ENCODE measurements around the gene ERO1A. TPM values are rescaled to one million over a fixed set of nuclear protein-coding genes. Genes with fewer than 3 reads are reported as not detected.

The ERO1A gene
- polyA plus RNA-seq, 1 donor from 2014 or later: 45.7 TPM

DNA sequence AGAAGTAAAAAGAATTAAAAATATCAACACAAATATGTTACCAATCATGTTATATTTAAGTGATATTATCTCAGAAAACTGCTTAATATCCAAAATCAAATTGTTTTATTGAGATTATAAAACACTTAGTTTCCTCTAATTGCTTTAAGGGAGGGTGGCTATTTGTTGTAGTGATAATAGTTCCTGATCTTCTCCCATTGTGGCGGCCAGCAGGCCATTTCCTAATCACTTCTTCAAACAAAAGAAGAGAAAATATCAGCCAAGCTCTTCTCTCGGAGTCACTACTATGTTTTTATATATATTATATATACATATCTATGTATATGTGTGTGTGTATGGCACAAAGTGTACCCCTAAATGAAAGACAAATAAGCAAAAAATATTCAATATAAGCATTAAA lies 31.5 kb downstream of the ERO1A start:
- Histone ChIP-seq H3K27me3 (ENCODE audit: insufficient read depth, low read depth, low read length) (no peaks in the 10 kb centered on the region), H3K4me3 (ENCODE audit: low read length) (no peak overlapping the region), H3K36me3 (ENCODE audit: insufficient read depth, low read length) (no peaks in the 10 kb centered on the region), H3K9me3 (ENCODE audit: low read length) (no peaks in the 10 kb centered on the region), H2AFZ (ENCODE audit: low read depth, low read length) (no peak overlapping the region), H3F3A (ENCODE audit: insufficient read depth, low read length, poor library complexity, severe bottlenecking) (no peaks in the 10 kb centered on the region), H3K9ac (ENCODE audit: low read length) (no peak overlapping the region), H3K27ac (ENCODE audit: low read length) (no peak overlapping the region), H3K79me2 (replicated peaks; ENCODE audit: insufficient read depth, low read length) (no peaks in the 10 kb centered on the region), H3K4me2 (ENCODE audit: low read length) (no peak overlapping the region), H4K20me1 (ENCODE audit: insufficient read depth) (no peaks in the 10 kb centered on the region), H3K9me2 (ENCODE audit: insufficient read depth, low read length) (no peaks in the 10 kb centered on the region)
- TF ChIP-seq RAD21 (conservative IDR thresholded peaks at IDR 0.05) (no peak), EZH2 (IDR thresholded peaks at IDR 0.05; ENCODE audit: borderline replicate concordance, insufficient read depth, low read length, poor library complexity, severe bottlenecking) (no peak), POLR2AphosphoS5 (IDR thresholded peaks at IDR 0.05) (no peak), MXI1 (conservative IDR thresholded peaks at IDR 0.05; ENCODE audit: poor library complexity, severe bottlenecking) (no peak)
- TF ChIP-seq, protein P1, sequence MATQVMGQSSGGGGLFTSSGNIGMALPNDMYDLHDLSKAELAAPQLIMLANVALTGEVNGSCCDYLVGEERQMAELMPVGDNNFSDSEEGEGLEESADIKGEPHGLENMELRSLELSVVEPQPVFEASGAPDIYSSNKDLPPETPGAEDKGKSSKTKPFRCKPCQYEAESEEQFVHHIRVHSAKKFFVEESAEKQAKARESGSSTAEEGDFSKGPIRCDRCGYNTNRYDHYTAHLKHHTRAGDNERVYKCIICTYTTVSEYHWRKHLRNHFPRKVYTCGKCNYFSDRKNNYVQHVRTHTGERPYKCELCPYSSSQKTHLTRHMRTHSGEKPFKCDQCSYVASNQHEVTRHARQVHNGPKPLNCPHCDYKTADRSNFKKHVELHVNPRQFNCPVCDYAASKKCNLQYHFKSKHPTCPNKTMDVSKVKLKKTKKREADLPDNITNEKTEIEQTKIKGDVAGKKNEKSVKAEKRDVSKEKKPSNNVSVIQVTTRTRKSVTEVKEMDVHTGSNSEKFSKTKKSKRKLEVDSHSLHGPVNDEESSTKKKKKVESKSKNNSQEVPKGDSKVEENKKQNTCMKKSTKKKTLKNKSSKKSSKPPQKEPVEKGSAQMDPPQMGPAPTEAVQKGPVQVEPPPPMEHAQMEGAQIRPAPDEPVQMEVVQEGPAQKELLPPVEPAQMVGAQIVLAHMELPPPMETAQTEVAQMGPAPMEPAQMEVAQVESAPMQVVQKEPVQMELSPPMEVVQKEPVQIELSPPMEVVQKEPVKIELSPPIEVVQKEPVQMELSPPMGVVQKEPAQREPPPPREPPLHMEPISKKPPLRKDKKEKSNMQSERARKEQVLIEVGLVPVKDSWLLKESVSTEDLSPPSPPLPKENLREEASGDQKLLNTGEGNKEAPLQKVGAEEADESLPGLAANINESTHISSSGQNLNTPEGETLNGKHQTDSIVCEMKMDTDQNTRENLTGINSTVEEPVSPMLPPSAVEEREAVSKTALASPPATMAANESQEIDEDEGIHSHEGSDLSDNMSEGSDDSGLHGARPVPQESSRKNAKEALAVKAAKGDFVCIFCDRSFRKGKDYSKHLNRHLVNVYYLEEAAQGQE (IDR thresholded peaks at IDR 0.05; ENCODE audit: borderline replicate concordance): no peak
- TF ChIP-seq, protein P2, sequence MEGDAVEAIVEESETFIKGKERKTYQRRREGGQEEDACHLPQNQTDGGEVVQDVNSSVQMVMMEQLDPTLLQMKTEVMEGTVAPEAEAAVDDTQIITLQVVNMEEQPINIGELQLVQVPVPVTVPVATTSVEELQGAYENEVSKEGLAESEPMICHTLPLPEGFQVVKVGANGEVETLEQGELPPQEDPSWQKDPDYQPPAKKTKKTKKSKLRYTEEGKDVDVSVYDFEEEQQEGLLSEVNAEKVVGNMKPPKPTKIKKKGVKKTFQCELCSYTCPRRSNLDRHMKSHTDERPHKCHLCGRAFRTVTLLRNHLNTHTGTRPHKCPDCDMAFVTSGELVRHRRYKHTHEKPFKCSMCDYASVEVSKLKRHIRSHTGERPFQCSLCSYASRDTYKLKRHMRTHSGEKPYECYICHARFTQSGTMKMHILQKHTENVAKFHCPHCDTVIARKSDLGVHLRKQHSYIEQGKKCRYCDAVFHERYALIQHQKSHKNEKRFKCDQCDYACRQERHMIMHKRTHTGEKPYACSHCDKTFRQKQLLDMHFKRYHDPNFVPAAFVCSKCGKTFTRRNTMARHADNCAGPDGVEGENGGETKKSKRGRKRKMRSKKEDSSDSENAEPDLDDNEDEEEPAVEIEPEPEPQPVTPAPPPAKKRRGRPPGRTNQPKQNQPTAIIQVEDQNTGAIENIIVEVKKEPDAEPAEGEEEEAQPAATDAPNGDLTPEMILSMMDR (IDR thresholded peaks at IDR 0.05; ENCODE audit: poor library complexity, severe bottlenecking): no peak

DNA sequence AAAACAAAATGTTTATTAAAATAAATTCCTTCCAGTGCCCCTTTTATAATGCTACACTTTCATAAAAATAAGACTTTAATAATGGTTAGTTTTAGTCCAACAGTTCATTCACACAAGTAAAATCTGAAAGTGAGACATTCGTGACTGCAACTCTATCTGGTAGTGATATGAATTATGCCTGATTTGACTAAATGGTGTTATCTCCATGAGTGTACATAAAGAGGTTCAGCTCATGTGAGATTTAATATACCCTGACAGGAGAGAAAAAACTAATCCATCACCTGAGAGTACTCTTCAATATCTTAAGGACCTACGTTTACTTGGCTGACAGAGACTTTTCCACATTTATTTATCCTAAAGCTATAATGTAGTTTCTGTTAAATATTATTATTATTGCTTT lies 34.0 kb downstream of the ERO1A start:
- Histone ChIP-seq H3K9me3 (ENCODE audit: low read length) (no peaks in the 10 kb centered on the region), H3F3A (ENCODE audit: insufficient read depth, low read length, poor library complexity, severe bottlenecking) (no peaks in the 10 kb centered on the region), H3K27me3 (ENCODE audit: insufficient read depth, low read depth, low read length) (no peaks in the 10 kb centered on the region), H3K36me3 (ENCODE audit: insufficient read depth, low read length) (no peaks in the 10 kb centered on the region), H3K79me2 (replicated peaks; ENCODE audit: insufficient read depth, low read length) (no peaks in the 10 kb centered on the region), H3K4me2 (ENCODE audit: low read length) (no peak overlapping the region), H3K9me2 (ENCODE audit: insufficient read depth, low read length) (no peaks in the 10 kb centered on the region), H4K20me1 (ENCODE audit: insufficient read depth) (no peaks in the 10 kb centered on the region), H2AFZ (ENCODE audit: low read depth, low read length) (no peak overlapping the region), H3K27ac (ENCODE audit: low read length) (no peak overlapping the region), H3K9ac (ENCODE audit: low read length) (no peak overlapping the region), H3K4me3 (ENCODE audit: low read length) (no peak overlapping the region)
- TF ChIP-seq RAD21 (conservative IDR thresholded peaks at IDR 0.05): no peak
- TF ChIP-seq EZH2 (IDR thresholded peaks at IDR 0.05; ENCODE audit: borderline replicate concordance, insufficient read depth, low read length, poor library complexity, severe bottlenecking): no peak

DNA sequence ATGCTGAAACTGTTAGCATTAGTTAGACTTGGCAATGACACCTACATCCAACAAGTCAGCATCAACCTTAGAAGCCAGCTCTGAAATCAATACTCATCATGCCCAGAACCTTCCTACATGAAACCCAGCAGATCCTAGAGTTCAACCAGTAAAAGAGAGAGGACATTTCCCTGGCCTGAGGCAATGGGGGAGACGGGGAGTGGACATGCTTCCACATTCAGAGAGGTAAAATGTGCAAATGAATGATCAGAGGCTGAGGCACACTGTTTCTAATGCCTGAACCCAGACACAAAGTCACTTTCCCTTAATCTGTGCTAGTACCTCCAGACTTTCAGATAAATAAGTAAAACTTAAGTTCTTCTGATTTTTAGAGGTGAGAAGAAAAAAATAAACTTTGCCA lies 34.5 kb downstream of the ERO1A start:
- H3K4me3 ChIP-seq (ENCODE audit: low read length): no peak overlapping the region
- no peak overlapping the region for H2AFZ ChIP-seq (ENCODE audit: low read depth, low read length)

More for the DNA sequence above, 34.5 kb downstream of the ERO1A start:
- no peak overlapping the region for H3K27ac ChIP-seq (ENCODE audit: low read length)
- no peaks in the 10 kb centered on the region for H4K20me1 ChIP-seq (ENCODE audit: insufficient read depth)
- no peak overlapping the region for H3K4me2 ChIP-seq (ENCODE audit: low read length)
- TF ChIP-seq, protein P1 (IDR thresholded peaks at IDR 0.05; ENCODE audit: borderline replicate concordance): no peak
- no peak for TF ChIP-seq EP300 (conservative IDR thresholded peaks at IDR 0.05; ENCODE audit: poor library complexity, severe bottlenecking)
- no peak for TF ChIP-seq TAF1 (IDR thresholded peaks at IDR 0.05; ENCODE audit: low read depth)
- TF ChIP-seq SMC3 (conservative IDR thresholded peaks at IDR 0.05; ENCODE audit: poor library complexity): no peak
- no peak for TF ChIP-seq RAD21 (conservative IDR thresholded peaks at IDR 0.05)
- TF ChIP-seq, protein P2 (IDR thresholded peaks at IDR 0.05; ENCODE audit: poor library complexity, severe bottlenecking): no peak
- no peak for TF ChIP-seq MXI1 (conservative IDR thresholded peaks at IDR 0.05; ENCODE audit: poor library complexity, severe bottlenecking)
- TF ChIP-seq EZH2 (IDR thresholded peaks at IDR 0.05; ENCODE audit: borderline replicate concordance, insufficient read depth, low read length, poor library complexity, severe bottlenecking): no peak
- no peak for TF ChIP-seq POLR2AphosphoS5 (IDR thresholded peaks at IDR 0.05)
- no peaks in the 10 kb centered on the region for H3K9me2 ChIP-seq (ENCODE audit: insufficient read depth, low read length)
- no peaks in the 10 kb centered on the region for H3K36me3 ChIP-seq (ENCODE audit: insufficient read depth, low read length)
- H3K79me2 ChIP-seq (replicated peaks; ENCODE audit: insufficient read depth, low read length): no peaks in the 10 kb centered on the region
- no peak overlapping the region for H3K9ac ChIP-seq (ENCODE audit: low read length)
- H3F3A ChIP-seq (ENCODE audit: insufficient read depth, low read length, poor library complexity, severe bottlenecking): no peaks in the 10 kb centered on the region
- no peaks in the 10 kb centered on the region for H3K27me3 ChIP-seq (ENCODE audit: insufficient read depth, low read depth, low read length)
- H3K9me3 ChIP-seq (ENCODE audit: low read length): no peaks in the 10 kb centered on the region

Data from neural cell (in vitro differentiated cells).